Heart right ventricle (tissue), 16 donors: Measurements from ENCODE around the gene EEFSEC. TPM values are rescaled to one million over a fixed set of nuclear protein-coding genes. Genes with fewer than 3 reads are reported as not detected.
A peak's percentile ranks its signal among the peaks of the same experiment; 100 is the strongest.

Source experiments
- ATAC-seq, 8 donors: fragments of 200-7000 bp; cut with Tn5 transposase; one replicate each; pipeline ENCODE4 v1.9.1; 2020; ENCODE audit warnings: mild to moderate bottlenecking in 8 of 8, moderate library complexity in 8 of 8, moderate number of reproducible peaks in 1 of 8
- DNase-seq, 2 donors: peaks; one replicate each; pipeline ENCODE4 v3.0.0-alpha.2; 2020
- H3K27ac ChIP-seq, 10 donors: fragments of 200-600 bp; sonication (generic) in 2 of 10; one replicate each; pipeline versions ENCODE4 v1.5.0 to v1.8.0; 2020 to 2022; ENCODE audit warnings: mild to moderate bottlenecking in 3 of 10
- H3K27me3 ChIP-seq, 7 donors: fragments of 200-600 bp; one replicate each; pipeline ENCODE4 v1.8.0; 2021 to 2022; ENCODE audit warnings: mild to moderate bottlenecking in 2 of 7
- H3K36me3 ChIP-seq, 9 donors: fragments of 200-600 bp; sonication (generic) in 1 of 9; one replicate each; pipeline versions ENCODE4 v1.5.0 to v1.8.0; 2020 to 2022; ENCODE audit warnings: mild to moderate bottlenecking in 2 of 9
- H3K4me1 ChIP-seq, 9 donors: fragments of 200-600 bp; sonication (generic) in 1 of 9; one replicate each; pipeline versions ENCODE4 v1.5.0 to v1.8.0; 2020 to 2022; ENCODE audit warnings: mild to moderate bottlenecking in 4 of 9
- H3K4me3 ChIP-seq, 10 donors: fragments of 200-600 bp; sonication (generic) in 2 of 10; one replicate each; pipeline versions ENCODE4 v1.5.0 to v1.8.0; 2020 to 2022; ENCODE audit warnings: mild to moderate bottlenecking in 7 of 10, moderate library complexity in 2 of 10
- H3K9me3 ChIP-seq, 11 donors: fragments of 200-600 bp in 10 of 11; sonication (generic) in 2 of 11; one replicate each; pipeline versions ENCODE4 v1.5.0 to v1.8.0; 2013 to 2022; ENCODE audit warnings: mild to moderate bottlenecking in 2 of 11, control low read depth in 1 of 11, moderate library complexity in 1 of 11
- WGBS, 2 donors: extraction: QIAGEN DNeasy Blood & Tissue Kit; methylation state at CpG; one replicate each; pipeline ENCODE4 v1.1.7; 2013; ENCODE audit warnings: inconsistent platforms in 1 of 2; 5-methylcytosine and 5-hydroxymethylcytosine counted together
- intact Hi-C, 10 donors: fragments of 100-400 bp; cut with DNase I; formaldehyde crosslinking; loops; one replicate each; pipeline versions ENCODE4 v1.11.1 to v1.14.2; 2022
- polyA plus RNA-seq, 2 donors: library from polyadenylated mRNA; stranded (reverse); fragments of 200-250 nt; gene quantifications; one replicate each; pipeline ENCODE4 v1.2.3, GENCODE V29; 2013
- total RNA-seq, 10 donors: library from RNA; stranded (reverse); fragmentation: NEBNext Ultra II Directional in 3 of 10; extraction: Animal tissue kit (Norgen Biotek cat#: 25700) in 3 of 10; gene quantifications; one replicate each; pipeline versions ENCODE4 v1.2.1 to v1.2.4, GENCODE V29; 2021 to 2023
- TF ChIP-seq, protein P1 (sequence below), 9 donors: fragments of 200-600 bp; sonication (generic) in 2 of 9; IDR thresholded peaks; one replicate each; pipeline versions ENCODE4 v1.5.0 to v1.8.0; 2021 to 2022; ENCODE audit warnings: antibody characterized with exemption in 9 of 9, mild to moderate bottlenecking in 5 of 9, moderate library complexity in 1 of 9
- donor health status: Arrhythmogenic right ventricular cardiomyopathy.
- donor health status: ischemic (EF 13 %, LVEDD 7.1; RV severe dilation, severe dysfunction).
- donor health status: healthy with polysubstance abuse.
- donor health status: DM: no; HTN: yes; CAD: no.
- donor health status: DM: no; HTN: no; CAD: no.
- donor health status: ischemic (EF 25% LVEDD 6.9; RV normal size, moderate dysfunction).
- donor health status: ischemic (EF 25% LVEDD 5.7; RV mildly dilated, moderate dysfunction).
- donor health status: healthy.
- donor health status: DM: yes; HTN: yes; CAD: no.
- donor health status: Ischemic cardiomyopathy.
- donor health status: ischemic (EF 35%, LVEDD 5.7; RV mildly dilated, moderate dysfunction).
- donor health status: nonischemic (EF 11% LVEDD 7.7; RV severe dilation, severe dysfunction).
- donor health status: DM: yes; HTN: yes; CAD: no.
- donor health status: PGD.
- donor health status: ischemic (EF 29% LVEDD 5.4; RV normal size, mild dysfunction).
- donor health status: nonischemic (EF 23%, LVEDD 6.1; RV moderate dilation, normal function).

The EEFSEC gene
- total and polyA plus RNA-seq, 12 donors, result 16.5 to 29.5 (median 25.0) TPM

DNA sequence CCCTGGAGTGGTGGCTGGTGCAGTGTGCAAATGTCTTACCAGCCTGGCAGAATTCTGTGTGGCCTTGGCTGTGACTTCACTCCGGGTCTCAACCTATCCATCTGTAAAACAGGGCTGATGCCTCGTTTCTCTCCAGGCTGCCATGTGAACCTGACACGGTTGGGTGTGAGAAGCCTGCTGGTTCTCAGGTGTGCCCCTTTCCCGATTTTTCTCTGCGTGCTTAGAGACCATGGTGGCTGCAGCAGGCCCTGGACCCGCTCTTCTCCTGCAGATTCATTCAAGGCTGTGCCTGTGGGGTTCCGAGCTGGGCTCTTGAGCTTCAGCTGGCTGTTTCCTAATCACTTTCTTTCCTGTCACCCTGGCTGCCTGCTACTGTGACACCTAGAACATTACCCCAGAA, 38.9 kb downstream of the EEFSEC start:
- 96 to 98% methylated on average over 7 of the region's 7 CpGs for WGBS, 2 donors
- intact Hi-C loops, result no loop called here
- Histone ChIP-seq H3K9me3 (no peaks in the 10 kb centered on the region), H3K4me1 (peaks cover 0 to 38% (median 28%) of the 10 kb centered on the region in 9 donors), H3K27ac (no peak overlapping the region), H3K27me3 (no peaks in the 10 kb centered on the region), H3K36me3 (no peaks in the 10 kb centered on the region), H3K4me3 (no peak overlapping the region)
- TF ChIP-seq, protein P1, sequence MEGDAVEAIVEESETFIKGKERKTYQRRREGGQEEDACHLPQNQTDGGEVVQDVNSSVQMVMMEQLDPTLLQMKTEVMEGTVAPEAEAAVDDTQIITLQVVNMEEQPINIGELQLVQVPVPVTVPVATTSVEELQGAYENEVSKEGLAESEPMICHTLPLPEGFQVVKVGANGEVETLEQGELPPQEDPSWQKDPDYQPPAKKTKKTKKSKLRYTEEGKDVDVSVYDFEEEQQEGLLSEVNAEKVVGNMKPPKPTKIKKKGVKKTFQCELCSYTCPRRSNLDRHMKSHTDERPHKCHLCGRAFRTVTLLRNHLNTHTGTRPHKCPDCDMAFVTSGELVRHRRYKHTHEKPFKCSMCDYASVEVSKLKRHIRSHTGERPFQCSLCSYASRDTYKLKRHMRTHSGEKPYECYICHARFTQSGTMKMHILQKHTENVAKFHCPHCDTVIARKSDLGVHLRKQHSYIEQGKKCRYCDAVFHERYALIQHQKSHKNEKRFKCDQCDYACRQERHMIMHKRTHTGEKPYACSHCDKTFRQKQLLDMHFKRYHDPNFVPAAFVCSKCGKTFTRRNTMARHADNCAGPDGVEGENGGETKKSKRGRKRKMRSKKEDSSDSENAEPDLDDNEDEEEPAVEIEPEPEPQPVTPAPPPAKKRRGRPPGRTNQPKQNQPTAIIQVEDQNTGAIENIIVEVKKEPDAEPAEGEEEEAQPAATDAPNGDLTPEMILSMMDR (IDR thresholded peaks at IDR 0.05), result no peak
- ATAC-seq, result no peak
- no peak for DNase-seq

DNA sequence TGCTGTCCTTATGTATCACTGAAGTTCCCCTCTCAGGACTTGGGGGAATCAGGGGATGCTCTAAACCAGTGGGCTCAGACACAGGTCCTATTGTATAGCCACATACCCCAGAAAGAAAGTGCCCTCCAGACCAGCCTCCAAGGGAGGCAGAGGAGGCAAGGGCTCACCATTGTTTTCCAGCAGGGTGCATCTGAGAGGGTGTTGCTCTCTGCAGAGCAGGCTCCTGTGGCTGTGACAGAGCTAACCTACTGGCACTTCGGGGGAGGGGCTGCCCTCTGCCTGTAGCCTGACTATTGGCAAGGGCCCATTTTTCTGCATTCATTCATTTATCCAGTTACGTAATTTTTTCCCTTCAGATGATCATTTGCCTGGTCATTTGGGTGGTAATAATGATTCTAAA, 39.9 kb downstream of the EEFSEC start:
- Histone ChIP-seq H3K4me3 (no peak overlapping the region), H3K27me3 (no peaks in the 10 kb centered on the region), H3K9me3 (no peaks in the 10 kb centered on the region), H3K27ac (no peak overlapping the region), H3K4me1 (peaks cover 0 to 44% (median 31%) of the 10 kb centered on the region in 9 donors), H3K36me3 (no peaks in the 10 kb centered on the region)
- ATAC-seq (no peak), DNase-seq (no peak)
- WGBS, 2 donors, result 94 to 100% methylated on average over 2 of the region's 2 CpGs
- intact Hi-C loops, result no loop called here
- TF ChIP-seq, protein P1 (IDR thresholded peaks at IDR 0.05), result no peak

DNA sequence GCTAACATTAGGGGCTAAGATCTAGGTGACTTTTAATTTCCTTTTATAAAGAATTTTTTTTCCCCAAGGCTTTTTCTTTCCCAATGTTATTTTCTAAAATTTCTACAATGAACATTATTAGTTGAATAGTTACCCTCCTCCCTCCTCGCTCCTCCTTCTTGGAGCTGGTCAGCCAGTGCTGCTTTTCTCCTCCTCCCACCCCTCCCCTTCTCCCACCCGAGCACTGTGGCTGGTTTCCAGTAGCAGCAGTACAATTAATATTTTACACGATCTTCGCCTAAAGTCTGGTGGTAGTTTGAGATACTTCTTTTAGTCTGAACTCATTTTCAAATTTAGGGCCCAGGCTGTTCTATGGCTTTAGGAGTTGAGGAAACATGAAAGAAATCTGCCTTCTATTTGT, 41.6 kb downstream of the EEFSEC start:
- DNase-seq (peak; percentile 24 to 56), ATAC-seq (peak in 6 of 8 donors; percentile 73 to 88 (median 78))
- 33% methylated on average over 4 of the region's 4 CpGs for WGBS, 2 donors
- no peak overlapping the region for H3K4me3 ChIP-seq
- H3K27ac ChIP-seq, result peak overlapping the region in 4 of 10 donors; percentile 19 to 72 (median 56)
- TF ChIP-seq, protein P1 (IDR thresholded peaks at IDR 0.05), result no peak
- H3K4me1 ChIP-seq, result peaks cover 0 to 53% (median 40%) of the 10 kb centered on the region in 9 donors
- H3K36me3 ChIP-seq, result no peaks in the 10 kb centered on the region
- no peaks in the 10 kb centered on the region for H3K27me3 ChIP-seq
- intact Hi-C loops, result no loop called here
- H3K9me3 ChIP-seq, result no peaks in the 10 kb centered on the region

DNA sequence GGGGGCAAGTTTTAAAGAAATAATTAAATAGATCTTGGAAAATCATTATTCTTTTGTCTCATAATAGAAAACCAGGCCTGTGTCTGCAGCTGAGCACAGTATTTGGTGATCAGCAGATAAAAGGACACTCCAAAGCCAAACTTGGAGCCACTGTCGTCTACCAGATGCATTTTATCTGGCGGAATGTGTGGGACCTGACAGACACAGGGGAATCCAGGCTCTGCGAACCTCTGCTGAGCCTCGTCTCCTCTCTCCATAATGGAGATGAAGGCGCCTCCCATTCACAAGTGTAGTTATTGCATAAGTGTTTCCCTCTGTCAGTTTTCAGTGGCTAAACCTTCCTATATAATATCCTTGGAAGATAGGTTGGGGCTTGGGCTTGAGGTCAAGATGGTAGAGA, 42.1 kb downstream of the EEFSEC start:
- H3K36me3 ChIP-seq, result no peaks in the 10 kb centered on the region
- no peaks in the 10 kb centered on the region for H3K9me3 ChIP-seq
- TF ChIP-seq, protein P1 (IDR thresholded peaks at IDR 0.05), result no peak
- intact Hi-C loops, result no loop called here
- DNase-seq (no peak), ATAC-seq (peak; percentile 29 to 73 (median 54))
- peaks cover 0 to 53% (median 40%) of the 10 kb centered on the region in 9 donors for H3K4me1 ChIP-seq
- H3K4me3 ChIP-seq, result no peak overlapping the region
- no peaks in the 10 kb centered on the region for H3K27me3 ChIP-seq
- WGBS, 2 donors, result 54 to 62% methylated on average over 5 of the region's 5 CpGs
- H3K27ac ChIP-seq, result peak overlapping the region in 5 of 10 donors; percentile 9 to 72 (median 46)
